Measurements from ENCODE around the gene GPS2. TPM values are rescaled to one million over a fixed set of nuclear protein-coding genes. Genes with fewer than 3 reads are reported as not detected.

Gene GPS2
- total RNA-seq, 6 experiments from 2014 or later, result 34.7 to 45.2 (median 40.7) TPM

GRCh38 chr17:7296189-7296861 is 18.8 kb downstream of the GPS2 start:
- H3K4me1 Mint-ChIP-seq (ENCODE audit: low read depth), result peaks cover 11% of the 10 kb centered on the region
- no peaks in the 10 kb centered on the region for H3K36me3 Mint-ChIP-seq (ENCODE audit: low read depth)
- H3K9me3 Mint-ChIP-seq, result no peaks in the 10 kb centered on the region
- TF ChIP-seq, protein P1, sequence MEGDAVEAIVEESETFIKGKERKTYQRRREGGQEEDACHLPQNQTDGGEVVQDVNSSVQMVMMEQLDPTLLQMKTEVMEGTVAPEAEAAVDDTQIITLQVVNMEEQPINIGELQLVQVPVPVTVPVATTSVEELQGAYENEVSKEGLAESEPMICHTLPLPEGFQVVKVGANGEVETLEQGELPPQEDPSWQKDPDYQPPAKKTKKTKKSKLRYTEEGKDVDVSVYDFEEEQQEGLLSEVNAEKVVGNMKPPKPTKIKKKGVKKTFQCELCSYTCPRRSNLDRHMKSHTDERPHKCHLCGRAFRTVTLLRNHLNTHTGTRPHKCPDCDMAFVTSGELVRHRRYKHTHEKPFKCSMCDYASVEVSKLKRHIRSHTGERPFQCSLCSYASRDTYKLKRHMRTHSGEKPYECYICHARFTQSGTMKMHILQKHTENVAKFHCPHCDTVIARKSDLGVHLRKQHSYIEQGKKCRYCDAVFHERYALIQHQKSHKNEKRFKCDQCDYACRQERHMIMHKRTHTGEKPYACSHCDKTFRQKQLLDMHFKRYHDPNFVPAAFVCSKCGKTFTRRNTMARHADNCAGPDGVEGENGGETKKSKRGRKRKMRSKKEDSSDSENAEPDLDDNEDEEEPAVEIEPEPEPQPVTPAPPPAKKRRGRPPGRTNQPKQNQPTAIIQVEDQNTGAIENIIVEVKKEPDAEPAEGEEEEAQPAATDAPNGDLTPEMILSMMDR (IDR thresholded peaks at IDR 0.05), result peak; percentile 98
- H3K27me3 Mint-ChIP-seq (ENCODE audit: insufficient read depth), result peaks cover 42% of the 10 kb centered on the region
- H3K4me3 Mint-ChIP-seq, result peak overlapping the region; percentile 65
- DNase-seq, result peak; percentile 65
- no peak overlapping the region for H3K27ac Mint-ChIP-seq

DNA sequence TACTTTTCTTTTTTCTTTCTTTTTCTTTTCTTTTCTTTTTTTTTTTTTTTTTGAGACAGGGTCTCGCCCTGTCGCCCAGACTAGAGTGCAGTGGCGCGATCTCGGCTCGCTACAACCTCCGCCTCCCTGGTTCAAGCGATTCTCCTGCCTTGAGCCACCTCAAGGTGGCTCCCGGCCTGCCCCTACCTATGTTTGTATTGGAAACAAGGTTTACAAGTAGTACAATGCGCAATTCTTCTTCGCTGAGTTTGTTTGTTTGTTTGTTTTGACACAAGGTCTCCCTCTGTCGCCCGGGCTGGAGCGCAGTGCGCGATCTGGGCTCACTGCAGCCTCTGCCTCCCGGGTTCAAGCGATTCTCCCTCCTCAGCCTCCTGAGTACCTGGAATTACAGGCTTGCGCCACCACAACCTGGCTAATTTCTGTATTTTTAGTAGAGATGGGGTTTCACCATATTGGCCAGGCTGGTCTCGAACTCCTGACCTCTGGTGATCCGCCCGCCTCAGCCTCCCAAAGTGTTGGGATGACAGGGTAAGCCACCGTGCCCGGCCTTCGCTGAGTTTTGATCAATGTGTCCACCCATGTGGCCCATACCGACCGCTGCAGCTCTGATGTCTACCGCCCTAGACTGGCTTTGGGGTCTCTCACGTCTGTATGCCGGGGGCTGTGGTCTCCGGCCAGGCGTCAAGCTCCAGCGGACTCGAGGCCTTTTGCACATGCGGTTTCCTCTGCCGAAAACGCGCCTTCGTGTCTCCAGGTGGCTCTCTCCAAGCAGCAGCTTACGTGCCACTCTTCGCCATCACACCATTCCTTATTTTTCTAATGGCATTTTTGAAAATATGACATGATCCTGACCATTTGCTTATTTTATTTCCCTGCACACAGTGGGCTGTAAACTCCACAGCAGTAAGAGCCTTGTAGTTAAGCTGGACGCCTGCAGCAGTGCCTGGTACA is 19.7 kb downstream of the GPS2 start:
- H3K27me3 Mint-ChIP-seq (ENCODE audit: insufficient read depth), result peaks cover 49% of the 10 kb centered on the region
- H3K4me1 Mint-ChIP-seq (ENCODE audit: low read depth), result peaks cover 11% of the 10 kb centered on the region
- no peaks in the 10 kb centered on the region for H3K9me3 Mint-ChIP-seq

GRCh38 chr17:7294614-7295153 is 20.5 kb downstream of the GPS2 start, which contains the start of gene YBX2:
TSS of gene YBX2 (minus strand) at chr17:7294639. CDS start at chr17:7294500, 139 bp downstream.
- TF ChIP-seq, protein P1 (IDR thresholded peaks at IDR 0.05), result no peak
- H3K36me3 Mint-ChIP-seq (ENCODE audit: low read depth), result no peaks in the 10 kb centered on the region
- no peaks in the 10 kb centered on the region for H3K9me3 Mint-ChIP-seq

More for the DNA sequence above, 19.7 kb downstream of the GPS2 start:
- DNase-seq, result no peak
- Mint-ChIP-seq H3K4me3 (peak overlapping the region; percentile 66), H3K36me3 (ENCODE audit: low read depth) (no peaks in the 10 kb centered on the region), H3K27ac (no peak overlapping the region)
- TF ChIP-seq, protein P1 (IDR thresholded peaks at IDR 0.05), result no peak

GRCh38 chr17:7293816-7294613 is 21.1 kb downstream of the GPS2 start:
- Mint-ChIP-seq H3K36me3 (ENCODE audit: low read depth) (no peaks in the 10 kb centered on the region), H3K4me1 (ENCODE audit: low read depth) (peaks cover 11% of the 10 kb centered on the region), H3K9me3 (no peaks in the 10 kb centered on the region), H3K27me3 (ENCODE audit: insufficient read depth) (peaks cover 47% of the 10 kb centered on the region), H3K4me3 (no peak overlapping the region), H3K27ac (no peak overlapping the region)
- TF ChIP-seq, protein P1 (IDR thresholded peaks at IDR 0.05), result no peak
- DNase-seq, result no peak

More at GRCh38 chr17:7294614-7295153, 20.5 kb downstream of the GPS2 start, which contains the start of gene YBX2:
- H3K27ac Mint-ChIP-seq, result no peak within 1 kb of the TSS
- DNase-seq, result no peak
- peaks cover 48% of the 10 kb centered on the region for H3K27me3 Mint-ChIP-seq (ENCODE audit: insufficient read depth)
- H3K4me1 Mint-ChIP-seq (ENCODE audit: low read depth), result peaks cover 11% of the 10 kb centered on the region
- H3K4me3 Mint-ChIP-seq, result peak within 1 kb of the TSS; percentile 66; the same call in 1 of the 2 replicates

GRCh38 chr17:7293159-7293558 is 22.0 kb downstream of the GPS2 start:
- no peak overlapping the region for H3K27ac Mint-ChIP-seq
- H3K4me1 Mint-ChIP-seq (ENCODE audit: low read depth), result peaks cover 11% of the 10 kb centered on the region
- no peak for DNase-seq
- TF ChIP-seq, protein P1 (IDR thresholded peaks at IDR 0.05), result no peak
- no peaks in the 10 kb centered on the region for H3K36me3 Mint-ChIP-seq (ENCODE audit: low read depth)
- no peaks in the 10 kb centered on the region for H3K9me3 Mint-ChIP-seq
- peaks cover 51% of the 10 kb centered on the region for H3K27me3 Mint-ChIP-seq (ENCODE audit: insufficient read depth)
- no peak overlapping the region for H3K4me3 Mint-ChIP-seq

Measured in HFFc6 (cell line).